ENCODE data around the gene SNAP23.

DNA sequence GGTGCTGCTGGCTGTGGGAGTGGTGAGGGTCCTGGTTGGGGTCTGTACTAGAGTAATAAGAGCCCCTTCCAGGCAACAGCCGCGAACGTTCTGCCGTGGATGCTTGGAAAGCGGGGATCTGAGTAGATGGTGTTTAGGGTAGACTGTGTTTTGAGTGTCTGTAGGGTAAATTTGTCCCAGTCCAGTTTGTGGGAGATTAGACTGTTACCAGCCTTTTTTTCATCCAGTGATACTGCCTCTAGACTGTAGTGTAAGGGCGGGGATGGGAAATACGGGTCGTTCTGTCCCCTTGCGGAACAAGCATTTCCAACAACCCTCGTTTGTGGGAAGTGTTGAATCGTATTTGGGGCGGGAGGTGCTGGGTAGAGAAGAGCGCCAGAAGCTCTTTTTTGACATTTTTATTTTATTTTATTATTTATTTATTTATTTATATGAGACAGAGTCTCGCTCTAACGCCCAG is 53.6 kb downstream of the SNAP23 start:
- TF ChIP-seq TAF1 (IDR thresholded peaks at IDR 0.05; ENCODE audit: low read depth, low read length) (no peak), POLR2A (IDR thresholded peaks at IDR 0.05; ENCODE audit: low read depth, low read length) (no peak), POLR2AphosphoS5 (IDR thresholded peaks at IDR 0.05; ENCODE audit: low read depth, low read length) (no peak), SPI1 (IDR thresholded peaks at IDR 0.05; ENCODE audit: low read depth, low read length) (no peak), PAX5 (IDR thresholded peaks at IDR 0.05; ENCODE audit: insufficient read depth, low read length, severe bottlenecking) (no peak)
